Embryonic facial prominence (tissue), 1 donor: ENCODE data around the gene PACSIN1.

ENCODE experiments used
- DNase-seq: peaks from one replicate; pipeline ENCODE4 v3.0.0-alpha.2; 2016; ENCODE audit errors: extremely low spot score

The PACSIN1 gene, protein sequence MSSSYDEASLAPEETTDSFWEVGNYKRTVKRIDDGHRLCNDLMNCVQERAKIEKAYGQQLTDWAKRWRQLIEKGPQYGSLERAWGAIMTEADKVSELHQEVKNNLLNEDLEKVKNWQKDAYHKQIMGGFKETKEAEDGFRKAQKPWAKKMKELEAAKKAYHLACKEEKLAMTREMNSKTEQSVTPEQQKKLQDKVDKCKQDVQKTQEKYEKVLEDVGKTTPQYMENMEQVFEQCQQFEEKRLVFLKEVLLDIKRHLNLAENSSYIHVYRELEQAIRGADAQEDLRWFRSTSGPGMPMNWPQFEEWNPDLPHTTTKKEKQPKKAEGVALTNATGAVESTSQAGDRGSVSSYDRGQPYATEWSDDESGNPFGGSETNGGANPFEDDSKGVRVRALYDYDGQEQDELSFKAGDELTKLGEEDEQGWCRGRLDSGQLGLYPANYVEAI

DNA sequence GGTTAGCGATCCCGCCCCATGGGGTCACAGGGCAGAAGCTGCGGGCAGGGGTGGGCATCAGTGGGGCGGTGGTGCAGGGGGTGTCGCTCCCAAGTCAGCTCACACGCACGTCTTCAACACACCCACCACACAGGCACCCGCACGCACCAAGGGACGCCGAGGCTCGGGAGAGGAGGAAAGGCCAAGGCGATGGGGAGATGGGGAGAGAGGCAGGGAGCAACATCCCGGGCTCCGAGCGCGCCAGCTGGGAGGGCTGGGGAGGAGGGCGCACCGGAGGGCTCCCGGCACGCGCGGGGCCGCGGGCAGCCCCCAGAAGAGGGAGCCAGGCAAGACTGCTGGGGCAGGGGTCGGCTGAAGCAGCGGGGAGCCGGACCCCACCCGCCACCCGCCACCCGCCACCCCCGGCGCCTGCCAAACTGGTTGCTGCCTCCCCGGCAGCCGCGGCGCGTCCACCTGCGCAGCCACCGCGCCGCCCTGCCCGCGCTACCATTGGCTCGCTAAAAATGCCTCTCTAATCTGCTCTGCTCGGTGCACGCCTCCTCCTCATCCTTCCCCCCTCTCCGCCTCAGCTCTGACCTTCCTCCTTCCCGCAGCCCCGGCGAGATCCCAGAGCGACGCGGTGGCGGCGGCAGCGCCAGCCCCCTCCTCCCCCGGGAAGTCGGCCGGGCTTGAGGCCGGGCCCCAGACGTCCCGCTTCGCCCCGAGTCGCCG lies at the start of gene PACSIN1:
TSS of gene PACSIN1 (plus strand) at position 546 of the 711 bp plus-strand sequence. CDS start 60,230 bp downstream, outside the sequence.
- DNase-seq = no peak

- no peak for DNase-seq
These were observed 49.0 kb upstream of the PACSIN1 start for GRCh38 chr6:34416877-34417371.

- DNase-seq = no peak
These were observed 47.5 kb upstream of the PACSIN1 start for GRCh38 chr6:34418367-34418766.

DNA sequence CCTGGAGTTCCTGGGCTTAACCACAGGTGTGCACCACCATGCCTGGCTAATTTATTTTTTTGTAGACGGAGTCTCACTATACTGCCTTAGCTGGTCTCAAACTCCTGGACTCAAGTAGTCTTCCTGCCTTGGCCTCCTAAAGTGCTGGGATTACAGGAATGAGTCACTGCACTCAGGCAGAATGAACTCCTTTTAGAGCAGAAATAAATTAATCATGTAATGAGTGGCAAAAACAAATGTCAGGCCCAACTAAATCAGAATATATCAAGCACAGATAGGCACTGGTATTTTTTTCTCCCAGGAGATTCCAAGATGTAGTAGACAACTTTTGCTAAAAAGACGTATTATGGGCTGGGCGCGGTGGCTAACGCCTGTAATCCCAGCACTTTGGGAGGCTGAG lies 42.6 kb upstream of the PACSIN1 start:
- no peak for DNase-seq

GRCh38 chr6:34424200-34425131 lies 41.4 kb upstream of the PACSIN1 start:
- no peak for DNase-seq

DNA sequence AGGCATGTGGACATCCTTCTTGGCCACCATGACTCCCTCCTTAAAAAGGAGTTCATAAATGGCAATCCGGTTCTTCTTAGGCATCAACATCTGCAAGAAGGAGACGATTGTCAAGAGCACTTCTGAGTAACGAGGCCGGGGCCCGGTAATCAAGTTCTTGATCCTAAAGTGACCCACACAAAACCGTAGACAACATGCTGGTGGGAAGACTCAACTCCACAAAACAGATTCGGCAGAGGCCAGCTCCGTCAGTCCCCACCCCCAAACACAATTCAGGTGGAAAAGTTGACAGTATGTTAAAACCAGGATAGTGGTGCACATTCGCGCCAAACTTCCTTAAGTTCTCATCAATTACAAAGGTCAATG lies 40.8 kb upstream of the PACSIN1 start:
- DNase-seq = no peak

DNA sequence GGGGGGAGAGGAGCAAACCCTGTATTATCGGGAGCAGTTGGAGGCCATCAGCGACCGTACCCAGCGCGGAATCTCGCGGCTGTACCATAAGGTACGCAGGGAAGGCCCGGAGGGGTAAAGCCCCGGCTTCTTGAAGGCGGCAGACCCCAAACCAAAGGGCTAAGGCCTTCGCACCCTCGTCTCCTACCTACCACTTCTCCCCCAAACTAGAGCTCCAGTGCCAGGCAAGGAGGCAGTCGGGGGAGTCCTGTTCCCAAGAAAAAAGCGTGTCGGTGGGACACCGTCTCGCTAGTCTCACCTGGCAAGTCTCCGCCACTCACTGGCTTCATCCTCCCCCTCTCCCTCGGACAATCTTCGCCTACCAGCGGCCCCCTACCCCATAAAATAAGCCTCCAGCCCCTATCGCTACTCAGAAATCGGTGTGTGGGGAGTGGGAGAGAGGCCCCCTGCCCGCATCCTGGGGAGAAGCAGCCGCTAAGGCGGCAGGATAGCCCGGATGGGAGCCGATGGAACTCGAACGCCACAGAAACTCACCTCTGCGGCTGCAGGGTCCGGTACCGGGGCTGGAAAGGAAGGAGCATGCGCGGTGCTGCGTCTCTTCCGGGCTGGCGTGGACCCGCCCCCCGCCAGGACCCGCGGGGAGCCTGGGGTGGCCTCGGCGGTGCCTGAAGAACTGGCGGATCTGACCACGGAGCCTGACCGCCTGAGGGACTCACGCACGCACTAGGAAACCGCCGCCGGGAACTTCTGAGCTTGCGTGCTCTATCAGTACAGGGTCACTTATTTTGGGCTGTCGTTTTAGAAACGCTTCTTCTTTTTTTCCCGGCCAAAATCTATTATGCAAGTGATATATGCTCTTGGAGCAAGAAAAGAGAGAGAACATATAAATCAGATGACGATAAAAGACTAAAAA lies 40.1 kb upstream of the PACSIN1 start, which contains the start of gene RPS10:
TSS of gene RPS10 (minus strand) at position 572 of the 913 bp plus-strand sequence. CDS start 848 bp downstream, outside the sequence.
- peak; percentile 89 for DNase-seq

- no peak for DNase-seq
These were observed 30.0 kb upstream of the PACSIN1 start for GRCh38 chr6:34435916-34436315.

- DNase-seq = no peak
These were observed 28.9 kb upstream of the PACSIN1 start for GRCh38 chr6:34436803-34437643.

DNA sequence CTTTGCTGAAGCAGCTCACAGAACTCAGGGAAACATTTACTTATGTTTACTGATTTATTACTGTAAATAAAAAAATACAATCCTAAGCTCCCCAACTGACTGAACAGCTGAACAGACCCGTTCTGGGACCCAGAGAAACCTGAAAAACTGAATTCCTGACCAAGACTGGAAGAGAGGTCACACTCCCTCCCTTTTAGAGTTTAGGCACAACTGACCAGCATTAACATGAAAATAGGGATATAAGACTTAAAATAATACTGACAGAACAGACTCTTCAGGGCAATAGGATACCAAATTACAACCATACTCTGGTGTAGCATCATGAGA lies 28.3 kb upstream of the PACSIN1 start:
- DNase-seq = no peak

GRCh38 chr6:34438705-34439104 lies 27.2 kb upstream of the PACSIN1 start:
- no peak for DNase-seq

- no peak for DNase-seq
These were observed 26.4 kb upstream of the PACSIN1 start for GRCh38 chr6:34439442-34439841.

GRCh38 chr6:34441526-34441925 lies 24.4 kb upstream of the PACSIN1 start:
- no peak for DNase-seq

DNA sequence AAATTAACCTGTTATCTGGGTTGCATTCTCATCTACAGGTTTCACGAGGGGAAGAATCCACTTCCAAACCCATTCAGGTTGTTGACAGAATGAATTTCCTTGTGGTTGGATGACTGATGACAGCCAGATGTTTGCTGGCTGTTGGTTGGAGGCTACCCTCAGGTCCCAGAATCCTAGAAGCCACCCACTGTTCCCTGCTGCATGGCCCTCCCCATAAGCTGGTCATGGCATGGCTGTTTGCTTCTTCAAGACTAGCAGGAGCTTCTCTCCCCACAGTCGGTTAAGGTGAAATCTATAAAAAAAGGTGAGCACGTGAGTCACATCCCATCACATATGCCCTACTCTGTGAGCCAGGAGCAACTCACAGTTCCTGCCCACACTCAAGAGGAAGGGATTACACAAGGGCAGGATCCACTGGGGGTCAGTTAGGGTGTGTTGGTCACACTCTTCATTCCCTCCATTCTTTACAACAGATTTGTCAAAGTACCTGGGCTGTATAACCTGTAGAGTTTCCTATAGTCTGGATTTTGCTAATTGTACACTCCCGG lies 20.5 kb upstream of the PACSIN1 start:
- DNase-seq = no peak

DNA sequence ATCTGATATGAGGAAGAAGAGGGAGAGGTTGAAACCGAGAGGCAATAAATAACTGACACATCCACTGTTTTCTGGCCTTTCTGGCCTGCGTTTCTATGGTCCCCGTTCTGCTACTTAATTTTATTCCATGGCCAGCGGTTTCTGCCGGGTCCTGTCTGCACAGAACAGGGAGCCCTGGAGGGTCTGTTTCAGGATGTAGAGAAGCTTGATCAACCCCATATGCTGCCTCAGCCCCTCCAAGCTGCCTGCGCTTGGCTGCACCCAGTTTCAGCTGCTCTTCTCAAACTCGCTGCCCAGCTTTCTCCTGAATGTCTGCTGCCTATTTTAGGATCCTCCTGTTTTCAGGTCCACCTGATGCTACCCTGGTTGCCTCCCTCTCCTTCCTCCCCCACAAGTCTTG lies 18.5 kb upstream of the PACSIN1 start:
- DNase-seq = no peak

DNA sequence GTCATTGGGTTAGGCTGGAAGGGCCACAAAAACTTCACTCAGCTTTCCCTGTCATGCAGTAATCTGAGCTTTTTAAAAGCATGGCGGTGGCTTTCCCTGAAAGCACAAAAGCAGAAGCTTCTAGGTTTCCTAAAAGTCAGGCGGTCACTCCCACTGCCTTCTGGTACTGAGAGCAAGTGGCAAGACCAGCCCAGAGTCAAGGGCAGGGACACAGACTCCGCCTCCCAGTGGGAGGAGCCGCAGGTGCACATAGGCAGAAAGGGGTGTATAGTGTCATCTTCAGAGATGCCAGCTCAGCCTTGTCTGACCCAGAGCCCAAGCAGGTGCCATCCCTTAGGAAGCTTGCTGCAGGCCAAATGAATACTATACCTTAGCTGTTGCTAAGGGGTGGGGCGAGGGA lies 18.0 kb upstream of the PACSIN1 start:
- no peak for DNase-seq

GRCh38 chr6:34451192-34451591 lies 14.7 kb upstream of the PACSIN1 start:
- no peak for DNase-seq

DNA sequence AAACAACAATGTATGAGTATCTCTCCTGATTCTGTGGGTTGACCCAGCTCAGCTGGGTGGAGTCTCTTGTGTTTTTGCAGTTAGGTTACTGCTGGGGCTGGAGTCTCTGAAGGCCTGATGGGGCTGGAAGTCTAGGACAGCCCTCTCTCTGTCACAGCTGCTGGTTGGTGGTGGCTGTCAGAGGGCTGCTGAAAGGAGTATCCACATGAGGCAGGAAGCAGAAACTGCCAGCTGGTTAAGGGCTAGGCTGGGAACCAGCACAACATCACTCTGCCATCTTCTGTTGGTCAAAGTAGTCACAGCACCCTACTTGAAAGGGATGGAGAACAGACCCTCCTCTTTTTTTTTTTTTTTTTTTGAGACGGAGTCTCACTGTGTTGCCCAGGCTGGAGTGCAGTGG lies 10.0 kb upstream of the PACSIN1 start:
- no peak for DNase-seq

DNA sequence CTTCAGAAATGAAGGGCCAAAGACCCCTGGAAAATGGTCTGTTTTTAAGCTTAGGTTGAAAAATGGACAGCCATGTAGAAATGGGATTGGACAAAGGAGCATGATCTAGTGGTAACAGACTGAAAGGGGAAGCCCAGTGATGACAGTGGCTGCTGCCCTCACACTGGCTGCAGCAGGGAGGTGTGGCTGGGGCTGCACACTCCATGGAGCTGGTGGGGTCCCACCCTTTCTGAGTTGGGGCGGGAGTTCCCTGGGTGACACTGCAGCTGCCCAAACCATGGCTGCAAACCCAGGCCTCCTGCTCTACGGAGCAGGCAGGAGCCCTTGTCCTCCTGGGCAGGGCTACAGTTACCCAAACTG lies 8.5 kb upstream of the PACSIN1 start:
- DNase-seq = no peak
